K562 (cell line): ENCODE measurements around the gene MPG. TPM values are rescaled to one million over a fixed set of nuclear protein-coding genes. Genes with fewer than 3 reads are reported as not detected.
A peak's percentile ranks its signal among the peaks of the same experiment; 100 is the strongest.

Experiments
- KDM5B ChIP-seq: fragments of 200-600 bp; sonication (generic); IDR thresholded peaks from 2 replicates; pipeline ENCODE4 v1.6.1; 2012; ENCODE audit warnings: low read depth, mild to moderate bottlenecking, moderate library complexity, low read length, control low read depth, inconsistent platforms; ENCODE audit not compliant: insufficient replicate concordance
- MED1 ChIP-seq: sonication (generic); formaldehyde crosslinking; IDR thresholded peaks from 2 replicates; pipeline ENCODE4 v1.8.1; 2023; ENCODE audit warnings: missing genetic modification reagents, borderline replicate concordance
- PHTF2 ChIP-seq: fragments of 250-450 bp; sonication (Bioruptor Pico); IDR thresholded peaks from 2 replicates; pipeline ENCODE4 v1.5.0; 2021; ENCODE audit warnings: mild to moderate bottlenecking
- POLR2G ChIP-seq: fragments of 200-400 bp; formaldehyde crosslinking; IDR thresholded peaks from 2 replicates; pipeline ENCODE4 v1.6.1; 2017; ENCODE audit warnings: low read depth, mild to moderate bottlenecking, antibody characterized with exemption, low read length, moderate library complexity
- RBM22 ChIP-seq: fragments of 200-400 bp; formaldehyde crosslinking; IDR thresholded peaks from 2 replicates; pipeline ENCODE4 v1.6.1; 2018; ENCODE audit warnings: low read length, low read depth; ENCODE audit not compliant: poor library complexity, severe bottlenecking
- ZNF134 ChIP-seq: fragments of 250-450 bp; sonication (Bioruptor Pico); conservative IDR thresholded peaks from 2 replicates; pipeline ENCODE4 v1.4.0; 2020
- ZNF695 ChIP-seq: fragments of 450-650 bp; formaldehyde crosslinking; IDR thresholded peaks from 2 replicates; pipeline ENCODE4 v1.4.0; 2020; ENCODE audit warnings: mild to moderate bottlenecking, moderate library complexity
- polyA plus RNA-seq, 8 experiments: library from polyadenylated mRNA; depleted of rRNA in 4 of 8; stranded (reverse) in 5 of 8; unstranded in 3 of 8; fragments of >200 nt; fragmentation: Nextera tagmentation in 2 of 8; fragmentation: Illumina TruSeq in 1 of 8; extraction: Ambion mirVana in 2 of 8; extraction: Trizol in 1 of 8; gene quantifications; 2 replicates each; pipeline versions ENCODE4 v1.2.1 to v1.2.3, GENCODE V29; 2011 to 2014; ENCODE audit warnings: inconsistent platforms in 1 of 8, missing spikeins in 1 of 8
- total RNA-seq, 7 experiments: library from RNA; depleted of rRNA in 6 of 7; stranded (reverse); fragments of >200 nt in 6 of 7; fragmentation: Illumina TruSeq in 2 of 7; extraction: Trizol in 2 of 7; gene quantifications; 2 replicates each; pipeline versions ENCODE4 v1.2.1 to v1.2.3, GENCODE V29; 2011 to 2021; ENCODE audit warnings: low replicate concordance in 1 of 7
- TF ChIP-seq, protein P1 (sequence below): fragments of 250-450 bp; sonication (Bioruptor Pico); IDR thresholded peaks from 2 replicates; pipeline ENCODE4 v1.5.0; 2020; ENCODE audit warnings: mild to moderate bottlenecking
- TF ChIP-seq, protein P2 (sequence below): fragments of 250-450 bp; sonication (Bioruptor Pico); IDR thresholded peaks from 2 replicates; pipeline ENCODE4 v1.4.0; 2020; ENCODE audit warnings: mild to moderate bottlenecking
- TF ChIP-seq, protein P3 (sequence below): fragments of 200-800 bp; sonication (Bioruptor generic); IDR thresholded peaks from 2 replicates; pipeline ENCODE4 v1.6.1; 2016; ENCODE audit warnings: missing genetic modification characterization, missing compliant biosample characterization
- TF ChIP-seq, protein P4 (sequence below): sonication (generic); formaldehyde crosslinking; IDR thresholded peaks from 2 replicates; pipeline ENCODE4 v1.8.0; 2022; ENCODE audit warnings: mild to moderate bottlenecking, missing genetic modification reagents
- TF ChIP-seq, protein P5 (sequence below): fragments of 450-650 bp; IDR thresholded peaks from 2 replicates; pipeline ENCODE4 v1.6.1; 2016; ENCODE audit warnings: low read depth, mild to moderate bottlenecking, moderate library complexity
- TF ChIP-seq, protein P6 (sequence below): fragments of 250-450 bp; sonication (Bioruptor Pico); IDR thresholded peaks from 2 replicates; pipeline ENCODE4 v1.8.0; 2021; ENCODE audit warnings: moderate library complexity, mild to moderate bottlenecking, inconsistent platforms
- TF ChIP-seq, protein P7 (sequence below): sonication (generic); formaldehyde crosslinking; IDR thresholded peaks from 2 replicates; pipeline ENCODE4 v1.8.1; 2022; ENCODE audit warnings: missing genetic modification reagents

The MPG gene
- total and polyA plus RNA-seq, 9 of the 15 experiments (the other 6 are each of a cell fraction or from before 2014, with no cell fraction given), result 0.42 to 226 (median 36.2) TPM

DNA sequence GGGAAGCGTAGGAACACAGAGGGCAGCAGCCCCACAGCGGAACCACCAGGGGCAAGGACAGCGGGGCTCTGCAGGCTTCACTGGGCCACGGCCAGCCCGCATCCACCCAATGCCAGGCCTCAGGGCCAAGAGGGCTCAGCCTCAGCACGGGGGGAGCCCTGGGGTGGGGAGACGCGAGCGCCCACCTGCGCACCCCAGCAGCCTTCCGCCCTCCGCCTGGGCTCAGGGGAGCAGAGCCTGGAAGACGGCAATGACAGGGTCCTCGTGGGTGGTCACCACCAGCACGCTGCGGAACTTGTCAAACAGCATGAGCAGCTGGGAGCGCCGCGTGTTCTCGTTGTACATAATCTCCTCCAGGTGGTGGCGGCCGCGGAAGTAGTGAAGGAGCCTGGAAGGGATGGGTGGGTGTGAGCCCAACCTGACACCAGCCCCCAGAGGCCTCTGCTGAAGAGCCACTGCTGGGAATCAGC is 8.5 kb downstream of the MPG start (continued):
- no peak for TF ChIP-seq ZNF695 (CRISPR knock-in tag)
- TF ChIP-seq RBM22, result peak; percentile 91
- TF ChIP-seq, protein P1, sequence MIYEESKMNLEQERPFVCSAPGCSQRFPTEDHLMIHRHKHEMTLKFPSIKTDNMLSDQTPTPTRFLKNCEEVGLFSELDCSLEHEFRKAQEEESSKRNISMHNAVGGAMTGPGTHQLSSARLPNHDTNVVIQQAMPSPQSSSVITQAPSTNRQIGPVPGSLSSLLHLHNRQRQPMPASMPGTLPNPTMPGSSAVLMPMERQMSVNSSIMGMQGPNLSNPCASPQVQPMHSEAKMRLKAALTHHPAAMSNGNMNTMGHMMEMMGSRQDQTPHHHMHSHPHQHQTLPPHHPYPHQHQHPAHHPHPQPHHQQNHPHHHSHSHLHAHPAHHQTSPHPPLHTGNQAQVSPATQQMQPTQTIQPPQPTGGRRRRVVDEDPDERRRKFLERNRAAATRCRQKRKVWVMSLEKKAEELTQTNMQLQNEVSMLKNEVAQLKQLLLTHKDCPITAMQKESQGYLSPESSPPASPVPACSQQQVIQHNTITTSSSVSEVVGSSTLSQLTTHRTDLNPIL, result no peak
- no peak for TF ChIP-seq KDM5B
- TF ChIP-seq, protein P2, sequence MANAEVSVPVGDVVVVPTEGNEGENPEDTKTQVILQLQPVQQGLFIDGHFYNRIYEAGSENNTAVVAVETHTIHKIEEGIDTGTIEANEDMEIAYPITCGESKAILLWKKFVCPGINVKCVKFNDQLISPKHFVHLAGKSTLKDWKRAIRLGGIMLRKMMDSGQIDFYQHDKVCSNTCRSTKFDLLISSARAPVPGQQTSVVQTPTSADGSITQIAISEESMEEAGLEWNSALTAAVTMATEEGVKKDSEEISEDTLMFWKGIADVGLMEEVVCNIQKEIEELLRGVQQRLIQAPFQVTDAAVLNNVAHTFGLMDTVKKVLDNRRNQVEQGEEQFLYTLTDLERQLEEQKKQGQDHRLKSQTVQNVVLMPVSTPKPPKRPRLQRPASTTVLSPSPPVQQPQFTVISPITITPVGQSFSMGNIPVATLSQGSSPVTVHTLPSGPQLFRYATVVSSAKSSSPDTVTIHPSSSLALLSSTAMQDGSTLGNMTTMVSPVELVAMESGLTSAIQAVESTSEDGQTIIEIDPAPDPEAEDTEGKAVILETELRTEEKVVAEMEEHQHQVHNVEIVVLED (CRISPR knock-in tag), result no peak
- no peak for TF ChIP-seq PHTF2 (CRISPR knock-in tag)
- no peak for TF ChIP-seq MED1
- TF ChIP-seq, protein P3, sequence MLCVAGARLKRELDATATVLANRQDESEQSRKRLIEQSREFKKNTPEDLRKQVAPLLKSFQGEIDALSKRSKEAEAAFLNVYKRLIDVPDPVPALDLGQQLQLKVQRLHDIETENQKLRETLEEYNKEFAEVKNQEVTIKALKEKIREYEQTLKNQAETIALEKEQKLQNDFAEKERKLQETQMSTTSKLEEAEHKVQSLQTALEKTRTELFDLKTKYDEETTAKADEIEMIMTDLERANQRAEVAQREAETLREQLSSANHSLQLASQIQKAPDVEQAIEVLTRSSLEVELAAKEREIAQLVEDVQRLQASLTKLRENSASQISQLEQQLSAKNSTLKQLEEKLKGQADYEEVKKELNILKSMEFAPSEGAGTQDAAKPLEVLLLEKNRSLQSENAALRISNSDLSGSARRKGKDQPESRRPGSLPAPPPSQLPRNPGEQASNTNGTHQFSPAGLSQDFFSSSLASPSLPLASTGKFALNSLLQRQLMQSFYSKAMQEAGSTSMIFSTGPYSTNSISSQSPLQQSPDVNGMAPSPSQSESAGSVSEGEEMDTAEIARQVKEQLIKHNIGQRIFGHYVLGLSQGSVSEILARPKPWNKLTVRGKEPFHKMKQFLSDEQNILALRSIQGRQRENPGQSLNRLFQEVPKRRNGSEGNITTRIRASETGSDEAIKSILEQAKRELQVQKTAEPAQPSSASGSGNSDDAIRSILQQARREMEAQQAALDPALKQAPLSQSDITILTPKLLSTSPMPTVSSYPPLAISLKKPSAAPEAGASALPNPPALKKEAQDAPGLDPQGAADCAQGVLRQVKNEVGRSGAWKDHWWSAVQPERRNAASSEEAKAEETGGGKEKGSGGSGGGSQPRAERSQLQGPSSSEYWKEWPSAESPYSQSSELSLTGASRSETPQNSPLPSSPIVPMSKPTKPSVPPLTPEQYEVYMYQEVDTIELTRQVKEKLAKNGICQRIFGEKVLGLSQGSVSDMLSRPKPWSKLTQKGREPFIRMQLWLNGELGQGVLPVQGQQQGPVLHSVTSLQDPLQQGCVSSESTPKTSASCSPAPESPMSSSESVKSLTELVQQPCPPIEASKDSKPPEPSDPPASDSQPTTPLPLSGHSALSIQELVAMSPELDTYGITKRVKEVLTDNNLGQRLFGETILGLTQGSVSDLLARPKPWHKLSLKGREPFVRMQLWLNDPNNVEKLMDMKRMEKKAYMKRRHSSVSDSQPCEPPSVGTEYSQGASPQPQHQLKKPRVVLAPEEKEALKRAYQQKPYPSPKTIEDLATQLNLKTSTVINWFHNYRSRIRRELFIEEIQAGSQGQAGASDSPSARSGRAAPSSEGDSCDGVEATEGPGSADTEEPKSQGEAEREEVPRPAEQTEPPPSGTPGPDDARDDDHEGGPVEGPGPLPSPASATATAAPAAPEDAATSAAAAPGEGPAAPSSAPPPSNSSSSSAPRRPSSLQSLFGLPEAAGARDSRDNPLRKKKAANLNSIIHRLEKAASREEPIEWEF (CRISPR knock-in tag), result no peak
- TF ChIP-seq, protein P4, sequence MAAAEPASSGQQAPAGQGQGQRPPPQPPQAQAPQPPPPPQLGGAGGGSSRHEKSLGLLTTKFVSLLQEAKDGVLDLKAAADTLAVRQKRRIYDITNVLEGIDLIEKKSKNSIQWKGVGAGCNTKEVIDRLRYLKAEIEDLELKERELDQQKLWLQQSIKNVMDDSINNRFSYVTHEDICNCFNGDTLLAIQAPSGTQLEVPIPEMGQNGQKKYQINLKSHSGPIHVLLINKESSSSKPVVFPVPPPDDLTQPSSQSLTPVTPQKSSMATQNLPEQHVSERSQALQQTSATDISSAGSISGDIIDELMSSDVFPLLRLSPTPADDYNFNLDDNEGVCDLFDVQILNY (CRISPR knock-in tag), result no peak
- TF ChIP-seq, protein P5, sequence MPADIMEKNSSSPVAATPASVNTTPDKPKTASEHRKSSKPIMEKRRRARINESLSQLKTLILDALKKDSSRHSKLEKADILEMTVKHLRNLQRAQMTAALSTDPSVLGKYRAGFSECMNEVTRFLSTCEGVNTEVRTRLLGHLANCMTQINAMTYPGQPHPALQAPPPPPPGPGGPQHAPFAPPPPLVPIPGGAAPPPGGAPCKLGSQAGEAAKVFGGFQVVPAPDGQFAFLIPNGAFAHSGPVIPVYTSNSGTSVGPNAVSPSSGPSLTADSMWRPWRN, result no peak
- TF ChIP-seq, protein P6, sequence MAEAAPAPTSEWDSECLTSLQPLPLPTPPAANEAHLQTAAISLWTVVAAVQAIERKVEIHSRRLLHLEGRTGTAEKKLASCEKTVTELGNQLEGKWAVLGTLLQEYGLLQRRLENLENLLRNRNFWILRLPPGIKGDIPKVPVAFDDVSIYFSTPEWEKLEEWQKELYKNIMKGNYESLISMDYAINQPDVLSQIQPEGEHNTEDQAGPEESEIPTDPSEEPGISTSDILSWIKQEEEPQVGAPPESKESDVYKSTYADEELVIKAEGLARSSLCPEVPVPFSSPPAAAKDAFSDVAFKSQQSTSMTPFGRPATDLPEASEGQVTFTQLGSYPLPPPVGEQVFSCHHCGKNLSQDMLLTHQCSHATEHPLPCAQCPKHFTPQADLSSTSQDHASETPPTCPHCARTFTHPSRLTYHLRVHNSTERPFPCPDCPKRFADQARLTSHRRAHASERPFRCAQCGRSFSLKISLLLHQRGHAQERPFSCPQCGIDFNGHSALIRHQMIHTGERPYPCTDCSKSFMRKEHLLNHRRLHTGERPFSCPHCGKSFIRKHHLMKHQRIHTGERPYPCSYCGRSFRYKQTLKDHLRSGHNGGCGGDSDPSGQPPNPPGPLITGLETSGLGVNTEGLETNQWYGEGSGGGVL (CRISPR knock-in tag), result no peak
- no peak for TF ChIP-seq ZNF134 (CRISPR knock-in tag)
- TF ChIP-seq POLR2G, result peak; percentile 70
- TF ChIP-seq, protein P7, sequence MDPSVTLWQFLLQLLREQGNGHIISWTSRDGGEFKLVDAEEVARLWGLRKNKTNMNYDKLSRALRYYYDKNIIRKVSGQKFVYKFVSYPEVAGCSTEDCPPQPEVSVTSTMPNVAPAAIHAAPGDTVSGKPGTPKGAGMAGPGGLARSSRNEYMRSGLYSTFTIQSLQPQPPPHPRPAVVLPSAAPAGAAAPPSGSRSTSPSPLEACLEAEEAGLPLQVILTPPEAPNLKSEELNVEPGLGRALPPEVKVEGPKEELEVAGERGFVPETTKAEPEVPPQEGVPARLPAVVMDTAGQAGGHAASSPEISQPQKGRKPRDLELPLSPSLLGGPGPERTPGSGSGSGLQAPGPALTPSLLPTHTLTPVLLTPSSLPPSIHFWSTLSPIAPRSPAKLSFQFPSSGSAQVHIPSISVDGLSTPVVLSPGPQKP (CRISPR knock-in tag), result no peak
